AG09319 (cell line): ENCODE results near the gene KCNN4.
"Not testable (repeated sequence)": the region's sequence is repeated elsewhere in the genome, so short reads cannot be mapped to it uniquely, and the experiment has no call there.

ENCODE experiments used
- DNase-seq: peaks from one replicate; pipeline ENCODE4 v3.0.0-alpha.2; 2010; ENCODE audit warnings: low read depth; ENCODE audit errors: extremely low read depth
- TF ChIP-seq, protein P1 (sequence below): IDR thresholded peaks from 2 replicates; pipeline ENCODE4 v1.5.1; 2011; ENCODE audit warnings: low read depth, mild to moderate bottlenecking, inconsistent platforms, low read length, moderate library complexity

KCNN4 gene

GRCh38 chr19:43780706-43781525 is at the start of gene KCNN4:
Gene KCNN4 (minus strand): TSS chr19:43780973. CDS start chr19:43780861, 112 bp downstream.
- TF ChIP-seq, protein P1, sequence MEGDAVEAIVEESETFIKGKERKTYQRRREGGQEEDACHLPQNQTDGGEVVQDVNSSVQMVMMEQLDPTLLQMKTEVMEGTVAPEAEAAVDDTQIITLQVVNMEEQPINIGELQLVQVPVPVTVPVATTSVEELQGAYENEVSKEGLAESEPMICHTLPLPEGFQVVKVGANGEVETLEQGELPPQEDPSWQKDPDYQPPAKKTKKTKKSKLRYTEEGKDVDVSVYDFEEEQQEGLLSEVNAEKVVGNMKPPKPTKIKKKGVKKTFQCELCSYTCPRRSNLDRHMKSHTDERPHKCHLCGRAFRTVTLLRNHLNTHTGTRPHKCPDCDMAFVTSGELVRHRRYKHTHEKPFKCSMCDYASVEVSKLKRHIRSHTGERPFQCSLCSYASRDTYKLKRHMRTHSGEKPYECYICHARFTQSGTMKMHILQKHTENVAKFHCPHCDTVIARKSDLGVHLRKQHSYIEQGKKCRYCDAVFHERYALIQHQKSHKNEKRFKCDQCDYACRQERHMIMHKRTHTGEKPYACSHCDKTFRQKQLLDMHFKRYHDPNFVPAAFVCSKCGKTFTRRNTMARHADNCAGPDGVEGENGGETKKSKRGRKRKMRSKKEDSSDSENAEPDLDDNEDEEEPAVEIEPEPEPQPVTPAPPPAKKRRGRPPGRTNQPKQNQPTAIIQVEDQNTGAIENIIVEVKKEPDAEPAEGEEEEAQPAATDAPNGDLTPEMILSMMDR: no peak
- DNase-seq: no peak

DNA sequence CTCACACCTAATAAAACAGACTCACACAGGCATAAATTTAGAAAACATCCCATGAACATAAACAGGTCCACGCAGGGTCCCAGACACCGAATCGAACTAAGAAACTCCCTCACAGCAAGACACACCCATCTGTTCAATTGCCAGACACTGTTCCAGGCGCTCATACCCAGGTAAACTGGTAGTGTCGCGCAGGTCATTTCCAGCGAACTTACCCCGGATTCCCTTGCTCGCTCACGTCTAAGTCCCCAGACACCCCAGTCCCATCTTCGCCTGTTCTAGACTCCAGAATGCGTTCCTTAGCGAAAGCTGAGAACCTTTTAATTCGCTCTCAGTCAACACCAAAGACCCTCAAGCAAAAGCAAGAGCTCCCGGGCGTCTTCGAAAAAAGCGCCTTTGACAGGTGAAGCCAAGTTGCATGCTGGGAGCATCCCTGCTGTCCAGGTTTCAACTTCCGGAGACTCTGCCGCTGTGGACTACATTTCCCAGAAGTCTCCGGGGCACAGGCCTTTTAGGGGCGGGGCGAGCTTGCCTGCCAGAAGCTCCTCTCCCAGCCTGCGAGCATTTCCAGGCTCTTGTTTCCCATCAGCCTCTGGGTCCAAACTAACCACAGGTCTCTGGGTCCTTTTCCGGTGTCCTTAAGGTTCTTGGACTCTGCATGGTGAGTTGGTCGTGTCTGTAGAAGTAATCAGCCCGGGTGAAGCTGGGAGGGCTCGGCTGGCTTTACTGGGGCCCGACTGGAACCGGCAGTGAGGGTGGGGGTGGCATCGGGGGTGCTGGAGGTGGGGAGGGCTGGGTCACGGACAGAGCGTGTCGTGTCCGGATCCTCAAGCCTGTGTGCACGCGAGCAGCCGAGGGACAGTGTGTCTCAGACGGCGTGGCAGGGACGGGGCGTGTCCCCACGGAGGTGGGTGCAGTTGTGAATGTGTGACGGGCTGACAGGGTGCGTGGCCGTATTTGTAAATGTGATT is 46.3 kb upstream of the KCNN4 start, which contains the start of gene ZNF283:
ZNF283 (plus strand) TSS at position 535 of the 968 bp plus-strand sequence. CDS start 6,184 bp downstream, outside the sequence.
- peak; percentile 70 for DNase-seq
- TF ChIP-seq, protein P1: no peak

DNA sequence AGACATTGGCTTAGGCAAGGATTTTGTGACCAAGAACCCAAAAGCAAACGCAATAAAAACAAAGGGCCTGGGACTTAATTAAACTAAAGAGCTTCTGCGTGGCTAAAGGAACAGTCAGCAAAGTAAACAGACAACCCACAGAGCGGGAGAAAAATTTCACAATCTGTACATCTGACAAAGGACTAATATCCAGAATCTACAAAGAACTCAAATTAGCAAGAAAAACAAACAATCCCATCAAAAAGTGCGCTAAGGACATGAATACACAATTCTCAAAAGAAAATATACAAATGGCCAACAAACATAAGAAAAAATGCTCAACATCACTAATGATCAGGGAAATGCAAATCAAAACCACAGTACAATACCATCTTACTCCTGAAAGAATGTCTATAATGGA is 43.8 kb upstream of the KCNN4 start:
- DNase-seq: not testable (repeated sequence)

GRCh38 chr19:43823856-43824255 is 43.1 kb upstream of the KCNN4 start:
- not testable (repeated sequence) for DNase-seq

GRCh38 chr19:43820884-43821215 is 40.1 kb upstream of the KCNN4 start:
- no peak for DNase-seq
- TF ChIP-seq, protein P1: no peak

GRCh38 chr19:43820098-43820883 is 39.5 kb upstream of the KCNN4 start:
- DNase-seq: no peak
- TF ChIP-seq, protein P1: no peak

DNA sequence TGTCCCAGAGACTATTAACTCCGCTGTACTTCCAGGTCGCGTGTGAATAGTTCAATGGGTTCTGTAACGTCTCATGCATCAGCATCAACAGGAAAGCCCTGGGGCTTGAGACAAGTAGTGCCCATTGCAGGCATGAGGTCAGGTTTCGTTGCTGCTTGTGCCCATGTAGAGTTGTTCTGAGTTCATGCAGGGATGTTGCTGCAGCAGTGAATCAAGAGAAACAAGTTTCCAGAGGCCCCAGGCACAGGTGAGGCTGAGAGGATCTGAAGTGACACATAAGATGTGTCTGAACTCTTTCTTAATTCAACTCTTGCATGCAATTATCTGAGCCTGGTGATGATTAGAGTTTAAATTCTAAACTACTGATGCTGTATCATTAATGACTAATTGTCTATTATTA is 37.7 kb upstream of the KCNN4 start:
- TF ChIP-seq, protein P1: no peak
- DNase-seq: no peak

DNA sequence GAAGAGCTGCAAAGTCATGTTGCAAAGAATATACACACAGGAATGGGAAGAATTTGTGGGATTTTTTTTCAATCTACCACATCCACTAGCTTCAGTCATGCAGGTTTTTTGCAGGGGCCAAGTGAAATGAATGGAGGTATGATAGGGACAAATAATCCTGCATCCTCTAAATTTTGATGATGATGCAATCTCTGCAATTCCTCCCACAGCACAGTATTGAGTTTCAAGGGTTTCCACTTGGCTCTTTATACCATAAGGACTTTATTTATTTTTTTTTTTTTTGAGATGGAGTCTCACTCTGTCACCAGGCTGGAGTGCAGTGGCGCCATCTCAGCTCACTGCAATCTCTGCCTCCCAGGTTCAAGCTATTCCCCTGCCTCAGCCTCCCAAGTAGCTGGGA is 36.7 kb upstream of the KCNN4 start:
- DNase-seq: not testable (repeated sequence)
